Measurements from ENCODE around the gene TM7SF3. TPM values are rescaled to one million over a fixed set of nuclear protein-coding genes. Genes with fewer than 3 reads are reported as not detected.

TM7SF3 gene
- total RNA-seq, 2 experiments from 2014 or later, result 8.3 to 9.5 TPM

DNA sequence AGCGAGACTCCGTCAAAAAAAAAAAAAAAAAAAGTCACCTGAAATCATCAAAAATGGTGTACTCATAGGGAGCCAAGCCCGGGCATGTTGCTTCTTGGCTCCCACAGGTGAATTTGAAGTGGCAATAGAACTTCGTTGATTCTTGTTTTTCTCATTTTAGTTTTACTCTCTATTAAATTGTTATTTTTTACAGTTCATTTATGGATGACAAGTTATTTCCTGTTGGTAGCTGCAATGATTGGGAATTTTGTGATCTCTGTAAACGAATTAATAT, 1.3 kb downstream of the TM7SF3 start:
- Mint-ChIP-seq H3K27ac (peak overlapping the region; percentile 97), H3K27me3 (no peaks in the 10 kb centered on the region), H3K4me3 (peak overlapping the region; percentile 93), H3K9me3 (no peaks in the 10 kb centered on the region), H3K4me1 (ENCODE audit: low read depth) (peaks cover 66% of the 10 kb centered on the region), H3K36me3 (ENCODE audit: low read depth) (peaks cover 21% of the 10 kb centered on the region)
- intact Hi-C loops (cut with DNase I, micrococcal nuclease), result loop anchor here (5.0 to 10.0 kb wide), 3 partner anchors 41 to 702 kb away; partner anchors contain the start of genes MRPS35 (in 1 of the 2) and STK38L (in 1 of the 2)
- ATAC-seq (ENCODE audit: poor library complexity) (no peak), DNase-seq (no peak)
- ChIA-PET POLR2A (interaction anchor here (0.8 to 4.4 kb wide), 7 partner anchors 9 to 232 kb away, joined by 3 to 49 read pairs (median 7); partner anchors contain the start of genes ITPR2, MED21 and STK38L), CTCF (interaction anchor here (1.3 to 1.6 kb wide), 3 partner anchors 58 to 77 kb away, joined by 4 to 6 read pairs (median 6); no protein-coding TSS in a partner anchor)
- Histone ChIP-seq H3K36me3 (ENCODE audit: insufficient read depth, low read length) (no peaks in the 10 kb centered on the region), H3K9me3 (ENCODE audit: control insufficient read depth in 1 of 2, insufficient read depth in 1 of 2, low read length in 2 of 2) (no peaks in the 10 kb centered on the region), H3K4me3 (ENCODE audit: low read length) (no peak overlapping the region), H3K27me3 (ENCODE audit: control insufficient read depth in 1 of 2, insufficient read depth in 2 of 2, low read length in 2 of 2) (no peaks in the 10 kb centered on the region), H3K4me1 (ENCODE audit: insufficient read depth, low read length) (peaks cover 25% of the 10 kb centered on the region), H3K27ac (ENCODE audit: low read depth in 1 of 2, low read length in 2 of 2) (no peak overlapping the region)
- TF ChIP-seq, protein P1, sequence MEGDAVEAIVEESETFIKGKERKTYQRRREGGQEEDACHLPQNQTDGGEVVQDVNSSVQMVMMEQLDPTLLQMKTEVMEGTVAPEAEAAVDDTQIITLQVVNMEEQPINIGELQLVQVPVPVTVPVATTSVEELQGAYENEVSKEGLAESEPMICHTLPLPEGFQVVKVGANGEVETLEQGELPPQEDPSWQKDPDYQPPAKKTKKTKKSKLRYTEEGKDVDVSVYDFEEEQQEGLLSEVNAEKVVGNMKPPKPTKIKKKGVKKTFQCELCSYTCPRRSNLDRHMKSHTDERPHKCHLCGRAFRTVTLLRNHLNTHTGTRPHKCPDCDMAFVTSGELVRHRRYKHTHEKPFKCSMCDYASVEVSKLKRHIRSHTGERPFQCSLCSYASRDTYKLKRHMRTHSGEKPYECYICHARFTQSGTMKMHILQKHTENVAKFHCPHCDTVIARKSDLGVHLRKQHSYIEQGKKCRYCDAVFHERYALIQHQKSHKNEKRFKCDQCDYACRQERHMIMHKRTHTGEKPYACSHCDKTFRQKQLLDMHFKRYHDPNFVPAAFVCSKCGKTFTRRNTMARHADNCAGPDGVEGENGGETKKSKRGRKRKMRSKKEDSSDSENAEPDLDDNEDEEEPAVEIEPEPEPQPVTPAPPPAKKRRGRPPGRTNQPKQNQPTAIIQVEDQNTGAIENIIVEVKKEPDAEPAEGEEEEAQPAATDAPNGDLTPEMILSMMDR (IDR thresholded peaks at IDR 0.05), result no peak

DNA sequence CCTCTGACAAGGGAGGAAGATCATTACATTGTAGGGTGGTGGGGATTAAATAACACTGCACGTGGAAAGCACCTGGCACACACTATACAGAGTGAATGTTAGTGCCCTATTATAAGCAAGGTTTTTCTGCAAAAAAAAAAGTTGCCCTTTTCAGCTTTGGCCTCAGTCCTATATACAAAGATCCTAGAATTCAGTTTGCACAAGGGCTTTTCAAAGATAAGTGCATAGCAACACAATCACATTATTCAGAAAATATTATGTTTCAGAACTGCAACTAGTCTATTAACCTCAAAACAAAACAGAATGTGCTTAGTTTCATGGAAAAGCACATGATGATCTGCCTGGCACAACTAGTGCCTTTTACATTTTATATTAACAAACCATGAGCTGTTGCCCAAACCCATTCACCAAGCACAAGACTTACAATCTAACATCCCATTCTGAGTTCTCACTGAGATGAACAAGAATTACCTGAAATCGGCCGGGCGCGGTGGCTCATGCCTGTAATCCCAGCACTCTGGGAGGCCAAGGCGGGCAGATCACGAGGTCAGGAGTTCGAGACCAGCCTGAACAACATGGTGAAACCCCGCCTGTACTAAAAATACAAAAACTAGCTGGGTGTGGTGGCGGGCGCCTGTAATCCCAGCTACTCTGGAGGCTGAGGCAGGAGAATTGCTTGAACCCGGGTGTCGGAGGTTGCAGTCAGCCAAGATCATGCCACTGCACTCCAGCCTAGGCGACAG, 1.8 kb downstream of the TM7SF3 start:
- ATAC-seq (ENCODE audit: poor library complexity) (no peak), DNase-seq (no peak)
- Histone ChIP-seq H3K27ac (ENCODE audit: low read depth in 1 of 2, low read length in 2 of 2) (no peak overlapping the region), H3K36me3 (ENCODE audit: insufficient read depth, low read length) (no peaks in the 10 kb centered on the region), H3K4me1 (ENCODE audit: insufficient read depth, low read length) (peaks cover 25% of the 10 kb centered on the region), H3K4me3 (ENCODE audit: low read length) (no peak overlapping the region), H3K27me3 (ENCODE audit: control insufficient read depth in 1 of 2, insufficient read depth in 2 of 2, low read length in 2 of 2) (no peaks in the 10 kb centered on the region), H3K9me3 (ENCODE audit: control insufficient read depth in 1 of 2, insufficient read depth in 1 of 2, low read length in 2 of 2) (no peaks in the 10 kb centered on the region)
- POLR2A ChIA-PET, result interaction anchor here (0.6 to 4.4 kb wide), 4 partner anchors 10 to 180 kb away, joined by 3 to 49 read pairs (median 21); partner anchors contain the start of genes ITPR2 and MED21
- TF ChIP-seq, protein P1 (IDR thresholded peaks at IDR 0.05), result no peak
- CTCF ChIA-PET, result interaction anchor here (1.6 kb wide), 1 partner anchor 58 kb away, joined by 4 read pairs; no protein-coding TSS in a partner anchor
- H3K36me3 Mint-ChIP-seq (ENCODE audit: low read depth), result peaks cover 21% of the 10 kb centered on the region
- peak overlapping the region; percentile 75 for H3K4me3 Mint-ChIP-seq
- peak overlapping the region; percentile 43 for H3K27ac Mint-ChIP-seq
- H3K9me3 Mint-ChIP-seq, result no peaks in the 10 kb centered on the region
- intact Hi-C loops (cut with DNase I, micrococcal nuclease), result loop anchor here (5.0 to 10.0 kb wide), 3 partner anchors 40 to 702 kb away; partner anchors contain the start of genes MRPS35 (in 1 of the 2) and STK38L (in 1 of the 2)
- H3K4me1 Mint-ChIP-seq (ENCODE audit: low read depth), result peaks cover 66% of the 10 kb centered on the region
- H3K27me3 Mint-ChIP-seq, result no peaks in the 10 kb centered on the region

DNA sequence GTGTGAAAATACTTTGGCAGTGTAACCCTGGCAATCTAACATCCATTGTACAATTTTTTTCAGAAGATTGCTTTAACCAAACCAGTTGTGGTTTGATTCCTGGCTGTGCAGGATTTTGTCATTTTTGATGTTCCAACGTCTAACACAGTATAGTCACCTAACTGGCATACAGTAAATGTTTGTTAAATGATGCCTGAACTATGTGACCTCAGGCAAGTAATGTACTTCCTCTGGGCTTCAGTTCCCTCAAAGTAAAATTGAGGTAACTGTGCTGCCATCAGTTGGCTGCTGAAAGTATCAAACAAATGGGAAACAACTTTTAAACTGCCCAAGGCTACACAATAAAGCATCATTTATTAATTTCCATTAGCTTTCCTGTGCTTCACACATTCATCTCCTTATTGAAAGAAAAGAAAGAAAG, 4.3 kb downstream of the TM7SF3 start:
- ATAC-seq (ENCODE audit: poor library complexity) (no peak), DNase-seq (no peak)
- Histone ChIP-seq H3K27me3 (ENCODE audit: control insufficient read depth in 1 of 2, insufficient read depth in 2 of 2, low read length in 2 of 2) (no peaks in the 10 kb centered on the region), H3K27ac (ENCODE audit: low read depth in 1 of 2, low read length in 2 of 2) (no peak overlapping the region), H3K4me1 (ENCODE audit: insufficient read depth, low read length) (peaks cover 18% of the 10 kb centered on the region), H3K4me3 (ENCODE audit: low read length) (no peak overlapping the region), H3K36me3 (ENCODE audit: insufficient read depth, low read length) (no peaks in the 10 kb centered on the region), H3K9me3 (ENCODE audit: control insufficient read depth in 1 of 2, insufficient read depth in 1 of 2, low read length in 2 of 2) (no peaks in the 10 kb centered on the region)
- Mint-ChIP-seq H3K36me3 (ENCODE audit: low read depth) (peaks cover 21% of the 10 kb centered on the region), H3K9me3 (no peaks in the 10 kb centered on the region), H3K4me3 (peak overlapping the region; percentile 44), H3K27ac (no peak overlapping the region), H3K4me1 (ENCODE audit: low read depth) (peaks cover 62% of the 10 kb centered on the region), H3K27me3 (no peaks in the 10 kb centered on the region)
- TF ChIP-seq, protein P1 (IDR thresholded peaks at IDR 0.05), result no peak
- CTCF ChIA-PET, result no interaction called here
- intact Hi-C loops (cut with DNase I, micrococcal nuclease), result loop anchor here (5.0 to 10.0 kb wide), 3 partner anchors 38 to 705 kb away; partner anchors contain the start of genes MRPS35 (in 1 of the 2) and STK38L (in 1 of the 2)
- POLR2A ChIA-PET, result no interaction called here

All from CD4-positive, alpha-beta T cell (primary cell).